Vagina (tissue), 2 donors: ENCODE results near the gene CLDN16. TPM values are rescaled to one million over a fixed set of nuclear protein-coding genes. Genes with fewer than 3 reads are reported as not detected.
A peak's percentile ranks its signal among the peaks of the same experiment; 100 is the strongest.

Experiments
- DNase-seq, 2 donors: peaks; one replicate each; pipeline ENCODE4 v3.0.0-alpha.2; 2017; ENCODE audit errors: extremely low spot score in 2 of 2
- H3K27ac ChIP-seq: fragments of 200-600 bp; sonication (generic); one replicate; pipeline ENCODE4 v1.5.1; 2019
- H3K27me3 ChIP-seq: fragments of 200-600 bp; sonication (generic); one replicate; pipeline ENCODE4 v1.5.1; 2019
- H3K36me3 ChIP-seq, 2 donors: fragments of 200-600 bp; sonication (generic); one replicate each; pipeline ENCODE4 v1.5.1; 2017 to 2019
- H3K4me1 ChIP-seq: fragments of 200-600 bp; sonication (generic); one replicate; pipeline ENCODE4 v1.5.1; 2019
- H3K4me3 ChIP-seq, 2 donors: fragments of 200-600 bp; sonication (generic); 1 replicate in 1 of 2; 2 replicates in 1 of 2; pipeline ENCODE4 v1.5.1; 2016 to 2019
- H3K9me3 ChIP-seq: fragments of 200-600 bp; sonication (generic); one replicate; pipeline ENCODE4 v1.5.1; 2019
- POLR2A ChIP-seq, 2 donors: fragments of 450-650 bp; IDR thresholded peaks; one replicate each; pipeline ENCODE4 v1.6.1; 2017; ENCODE audit warnings: antibody characterized with exemption in 2 of 2, mild to moderate bottlenecking in 2 of 2, moderate library complexity in 2 of 2
- POLR2AphosphoS5 ChIP-seq, 2 donors: sonication (generic); formaldehyde crosslinking; IDR thresholded peaks; one replicate each; pipeline ENCODE4 v1.9.0; 2017; ENCODE audit warnings: antibody characterized with exemption in 2 of 2, mild to moderate bottlenecking in 2 of 2, low read depth in 1 of 2; ENCODE audit not compliant: insufficient read depth in 1 of 2
- intact Hi-C: fragments of 100-400 bp; cut with DNase I; formaldehyde crosslinking; loops from one replicate; pipeline ENCODE4 v1.15.1; 2023
- total RNA-seq: library from RNA; depleted of rRNA; stranded (reverse); fragments of >200 nt; gene quantifications from one replicate; pipeline ENCODE4 v1.2.3, GENCODE V29; 2016
- TF ChIP-seq, protein P1 (sequence below), 3 experiments: fragments of 450-650 bp in 2 of 3; fragments of 200-600 bp in 1 of 3; sonication (generic) in 1 of 3; IDR thresholded peaks; one replicate each; pipeline ENCODE4 v1.5.1; 2017 to 2019; ENCODE audit warnings: antibody characterized with exemption in 3 of 3, mild to moderate bottlenecking in 2 of 3, moderate library complexity in 2 of 3

The CLDN16 gene
- total RNA-seq, 1 donor from 2014 or later = 0.49 TPM

DNA sequence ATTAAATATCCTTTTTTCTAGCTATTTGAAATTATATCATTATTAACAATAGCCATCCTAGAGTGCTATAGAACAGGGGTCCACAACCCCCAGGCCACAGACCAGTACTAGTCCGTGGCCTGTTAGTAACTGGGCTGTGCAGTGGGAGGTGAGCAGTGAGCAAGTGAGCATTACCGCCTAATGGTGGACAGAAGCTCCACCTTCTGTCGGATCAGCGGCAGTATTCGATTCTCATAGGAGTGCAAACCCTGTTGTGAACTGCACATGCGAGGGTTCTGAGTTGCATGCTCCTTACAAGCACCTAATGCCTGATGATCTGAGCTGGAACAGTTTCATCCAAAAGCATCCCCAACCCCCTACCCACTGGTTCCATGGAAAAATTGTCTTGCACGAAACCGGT is 11.7 kb downstream of the CLDN16 start:
- H3K36me3 ChIP-seq = no peaks in the 10 kb centered on the region
- no peaks in the 10 kb centered on the region for H3K9me3 ChIP-seq
- H3K27ac ChIP-seq = no peak overlapping the region
- no peaks in the 10 kb centered on the region for H3K4me1 ChIP-seq
- no peak overlapping the region for H3K4me3 ChIP-seq
- no peak for DNase-seq
- intact Hi-C loops = no loop called here
- H3K27me3 ChIP-seq = no peaks in the 10 kb centered on the region
- TF ChIP-seq, protein P1, sequence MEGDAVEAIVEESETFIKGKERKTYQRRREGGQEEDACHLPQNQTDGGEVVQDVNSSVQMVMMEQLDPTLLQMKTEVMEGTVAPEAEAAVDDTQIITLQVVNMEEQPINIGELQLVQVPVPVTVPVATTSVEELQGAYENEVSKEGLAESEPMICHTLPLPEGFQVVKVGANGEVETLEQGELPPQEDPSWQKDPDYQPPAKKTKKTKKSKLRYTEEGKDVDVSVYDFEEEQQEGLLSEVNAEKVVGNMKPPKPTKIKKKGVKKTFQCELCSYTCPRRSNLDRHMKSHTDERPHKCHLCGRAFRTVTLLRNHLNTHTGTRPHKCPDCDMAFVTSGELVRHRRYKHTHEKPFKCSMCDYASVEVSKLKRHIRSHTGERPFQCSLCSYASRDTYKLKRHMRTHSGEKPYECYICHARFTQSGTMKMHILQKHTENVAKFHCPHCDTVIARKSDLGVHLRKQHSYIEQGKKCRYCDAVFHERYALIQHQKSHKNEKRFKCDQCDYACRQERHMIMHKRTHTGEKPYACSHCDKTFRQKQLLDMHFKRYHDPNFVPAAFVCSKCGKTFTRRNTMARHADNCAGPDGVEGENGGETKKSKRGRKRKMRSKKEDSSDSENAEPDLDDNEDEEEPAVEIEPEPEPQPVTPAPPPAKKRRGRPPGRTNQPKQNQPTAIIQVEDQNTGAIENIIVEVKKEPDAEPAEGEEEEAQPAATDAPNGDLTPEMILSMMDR (IDR thresholded peaks at IDR 0.05) = no peak
- no peak for TF ChIP-seq POLR2AphosphoS5 (IDR thresholded peaks at IDR 0.05; ENCODE audit: insufficient read depth in 1 of 2, low read depth in 1 of 2)

DNA sequence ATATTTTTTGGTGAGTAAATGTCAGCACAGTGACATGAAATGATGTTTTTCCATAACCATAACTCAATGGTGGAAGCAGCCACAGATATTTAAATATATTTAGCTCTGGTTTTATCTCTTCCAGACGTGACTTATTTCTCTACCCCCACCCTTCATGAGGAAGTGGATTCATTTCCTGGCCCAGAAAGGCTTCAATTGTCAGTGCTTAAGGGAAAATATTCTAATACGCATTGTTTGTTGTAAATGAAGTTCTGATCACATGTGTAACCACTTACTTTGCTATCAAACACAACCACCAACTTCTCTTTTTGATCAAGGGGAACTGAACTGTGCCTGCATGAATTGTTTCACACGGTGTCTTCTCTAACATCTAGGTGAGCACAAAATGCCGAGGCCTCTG is 14.0 kb downstream of the CLDN16 start:
- DNase-seq = no peak
- Histone ChIP-seq H3K9me3 (no peaks in the 10 kb centered on the region), H3K36me3 (no peaks in the 10 kb centered on the region), H3K27ac (no peak overlapping the region), H3K27me3 (no peaks in the 10 kb centered on the region), H3K4me3 (no peak overlapping the region), H3K4me1 (no peaks in the 10 kb centered on the region)
- intact Hi-C loops = no loop called here
- TF ChIP-seq POLR2AphosphoS5 (IDR thresholded peaks at IDR 0.05; ENCODE audit: insufficient read depth in 1 of 2, low read depth in 1 of 2) (no peak), POLR2A (IDR thresholded peaks at IDR 0.05) (no peak)

DNA sequence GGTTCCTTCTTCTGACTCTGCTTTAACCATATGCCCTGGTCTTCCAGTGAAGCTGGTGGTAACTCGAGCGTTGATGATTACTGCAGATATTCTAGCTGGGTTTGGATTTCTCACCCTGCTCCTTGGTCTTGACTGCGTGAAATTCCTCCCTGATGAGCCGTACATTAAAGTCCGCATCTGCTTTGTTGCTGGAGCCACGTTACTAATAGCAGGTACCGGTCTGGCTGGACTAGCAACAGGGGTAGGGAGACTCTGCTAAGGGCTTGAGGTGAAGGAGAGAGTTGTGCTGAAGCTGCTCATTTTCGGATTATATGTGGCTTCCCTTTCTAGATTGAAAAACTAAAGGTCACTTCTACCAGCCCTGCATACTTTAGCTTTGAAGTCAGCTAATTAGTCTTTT is 16.8 kb downstream of the CLDN16 start:
- Histone ChIP-seq H3K4me3 (no peak overlapping the region), H3K36me3 (no peaks in the 10 kb centered on the region), H3K27me3 (no peaks in the 10 kb centered on the region), H3K27ac (no peak overlapping the region), H3K9me3 (no peaks in the 10 kb centered on the region), H3K4me1 (no peaks in the 10 kb centered on the region)
- DNase-seq = no peak
- intact Hi-C loops = no loop called here
- TF ChIP-seq POLR2A (IDR thresholded peaks at IDR 0.05) = no peak

DNA sequence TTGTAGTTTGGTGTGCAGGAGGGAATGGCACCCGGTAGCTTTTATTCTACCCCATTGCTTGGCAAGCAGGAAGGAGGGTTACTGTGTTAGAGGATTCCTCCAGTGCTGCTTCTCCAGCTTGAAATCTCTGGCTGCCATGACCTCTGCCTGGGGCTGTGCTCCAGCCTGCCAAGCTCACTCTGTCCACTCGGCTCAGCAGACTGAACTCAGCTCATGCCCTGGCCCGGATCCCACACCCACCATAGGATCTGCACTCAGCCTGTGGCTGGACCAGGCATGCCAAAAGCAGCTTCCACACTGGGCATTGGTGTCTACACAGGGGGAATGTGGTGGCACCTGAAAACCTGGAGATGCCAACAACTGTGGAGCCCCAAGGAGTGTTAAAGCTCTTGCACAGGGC is 26.3 kb downstream of the CLDN16 start:
- Histone ChIP-seq H3K27me3 (no peaks in the 10 kb centered on the region), H3K4me1 (no peaks in the 10 kb centered on the region), H3K4me3 (no peak overlapping the region), H3K27ac (no peak overlapping the region), H3K36me3 (no peaks in the 10 kb centered on the region), H3K9me3 (no peaks in the 10 kb centered on the region)
- TF ChIP-seq POLR2A (IDR thresholded peaks at IDR 0.05) = no peak
- TF ChIP-seq POLR2AphosphoS5 (IDR thresholded peaks at IDR 0.05; ENCODE audit: insufficient read depth in 1 of 2, low read depth in 1 of 2) = no peak
- TF ChIP-seq, protein P1 (IDR thresholded peaks at IDR 0.05) = no peak
- no peak for DNase-seq
- intact Hi-C loops = no loop called here

DNA sequence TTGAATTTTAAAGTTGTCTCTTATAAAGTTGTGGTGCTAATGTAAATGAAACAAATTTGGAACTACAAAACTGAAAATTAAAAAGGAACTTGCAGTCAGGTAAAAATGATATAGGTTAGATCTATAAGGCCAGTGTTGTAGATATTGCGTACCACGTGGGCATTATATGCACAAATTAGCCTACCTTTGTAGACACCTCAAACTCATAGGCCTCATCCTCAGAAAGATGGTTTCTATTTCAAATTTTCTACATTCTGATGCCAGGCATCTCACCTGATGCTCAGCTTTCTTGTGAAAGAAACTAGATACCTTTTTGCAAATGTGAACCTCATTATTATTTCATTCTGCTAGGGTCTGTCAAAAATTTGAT is 36.1 kb downstream of the CLDN16 start:
- H3K27ac ChIP-seq = no peak overlapping the region
- H3K4me3 ChIP-seq = no peak overlapping the region
- TF ChIP-seq POLR2AphosphoS5 (IDR thresholded peaks at IDR 0.05; ENCODE audit: insufficient read depth in 1 of 2, low read depth in 1 of 2) (no peak), POLR2A (IDR thresholded peaks at IDR 0.05) (no peak)
- TF ChIP-seq, protein P1 (IDR thresholded peaks at IDR 0.05) = no peak
- H3K9me3 ChIP-seq = no peaks in the 10 kb centered on the region
- H3K4me1 ChIP-seq = no peaks in the 10 kb centered on the region
- no peaks in the 10 kb centered on the region for H3K27me3 ChIP-seq
- no peak for DNase-seq
- H3K36me3 ChIP-seq = no peaks in the 10 kb centered on the region
- intact Hi-C loops = no loop called here

DNA sequence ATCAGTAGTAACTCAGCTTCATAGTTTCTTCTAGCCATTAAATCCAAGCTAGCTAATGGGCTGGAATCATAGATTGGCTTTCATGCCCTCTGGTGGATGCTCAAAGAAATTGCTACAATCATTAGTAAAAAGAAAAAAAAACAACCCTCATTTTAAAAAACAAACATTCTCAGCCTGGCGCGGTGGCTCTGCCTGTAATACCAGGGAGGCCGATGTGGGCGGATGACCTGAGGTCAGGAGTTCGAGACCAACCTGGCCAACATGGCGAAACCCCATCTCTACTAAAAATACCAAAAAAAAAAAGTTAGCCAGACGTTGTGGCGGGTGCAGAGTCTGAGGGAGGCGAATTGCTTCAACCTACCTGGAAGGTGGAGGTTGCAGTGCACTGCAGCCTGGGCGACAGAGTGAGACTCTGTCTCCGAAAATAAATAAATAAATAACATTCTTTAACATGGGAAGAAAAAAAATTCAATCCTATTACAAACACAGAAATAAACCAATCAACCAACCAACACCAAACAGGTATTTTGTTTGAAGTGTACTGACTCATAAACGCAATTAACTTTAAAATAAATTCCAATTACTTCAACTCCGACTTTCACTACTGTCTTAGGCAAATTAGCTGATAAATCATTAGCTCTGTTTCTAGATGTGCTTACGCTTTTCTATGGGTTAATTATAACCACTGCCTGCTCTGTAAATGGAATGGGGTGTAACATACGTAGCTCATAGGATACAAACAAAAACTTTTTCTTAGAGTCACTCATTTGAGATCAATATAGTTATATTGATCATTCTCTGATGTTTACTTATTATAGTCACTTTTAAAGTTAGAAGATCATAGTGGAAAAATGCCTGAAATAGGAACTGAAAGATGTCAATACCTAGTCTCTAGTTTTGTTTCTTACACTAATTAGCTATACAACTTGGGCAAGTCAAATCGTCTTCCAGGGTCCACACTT is 36.8 kb downstream of the CLDN16 start:
- Histone ChIP-seq H3K27me3 (no peaks in the 10 kb centered on the region), H3K4me1 (no peaks in the 10 kb centered on the region), H3K4me3 (no peak overlapping the region), H3K36me3 (no peaks in the 10 kb centered on the region), H3K27ac (no peak overlapping the region), H3K9me3 (no peaks in the 10 kb centered on the region)
- no peak for TF ChIP-seq POLR2AphosphoS5 (IDR thresholded peaks at IDR 0.05; ENCODE audit: insufficient read depth in 1 of 2, low read depth in 1 of 2)
- TF ChIP-seq, protein P1 (IDR thresholded peaks at IDR 0.05) = peak in 1 of 3 experiments; percentile 47
- intact Hi-C loops = no loop called here
- no peak for DNase-seq
